Glutamatergic neuron (in vitro differentiated cells): Measurements from ENCODE around the gene FAXDC2. TPM values are rescaled to one million over a fixed set of nuclear protein-coding genes. Genes with fewer than 3 reads are reported as not detected.
"Not testable (repeated sequence)": the region's sequence is repeated elsewhere in the genome, so short reads cannot be mapped to it uniquely, and the experiment has no call there.

Experiments used
- DNase-seq: peaks from one replicate; pipeline ENCODE4 v3.0.0; 2022
- H3K27ac Mint-ChIP-seq: one replicate; pipeline ENCODE4 v1.8.0; 2020; ENCODE audit warnings: mild to moderate bottlenecking, mixed read lengths, inconsistent platforms; ENCODE audit not compliant: unreplicated experiment
- H3K27me3 Mint-ChIP-seq: one replicate; pipeline ENCODE4 v1.8.0; 2020; ENCODE audit warnings: mild to moderate bottlenecking, moderate library complexity, mixed read lengths, inconsistent platforms; ENCODE audit not compliant: unreplicated experiment
- H3K36me3 Mint-ChIP-seq: one replicate; pipeline ENCODE4 v1.8.0; 2020; ENCODE audit warnings: mild to moderate bottlenecking, mixed read lengths, inconsistent platforms; ENCODE audit not compliant: unreplicated experiment
- H3K4me1 Mint-ChIP-seq: one replicate; pipeline ENCODE4 v1.8.0; 2020; ENCODE audit warnings: mild to moderate bottlenecking, low read depth, mixed read lengths, inconsistent platforms; ENCODE audit not compliant: unreplicated experiment
- H3K4me3 Mint-ChIP-seq: one replicate; pipeline ENCODE4 v1.8.0; 2020; ENCODE audit warnings: mild to moderate bottlenecking, mixed read lengths, inconsistent platforms; ENCODE audit not compliant: unreplicated experiment
- H3K9me3 Mint-ChIP-seq: one replicate; pipeline ENCODE4 v1.8.0; 2020; ENCODE audit warnings: mild to moderate bottlenecking, moderate library complexity, mixed read lengths, inconsistent platforms; ENCODE audit not compliant: unreplicated experiment
- CTCF ChIP-seq: fragments of 200-600 bp; sonication (generic); IDR thresholded peaks from one replicate; pipeline ENCODE4 v1.5.0; 2021; ENCODE audit not compliant: partially characterized antibody, unreplicated experiment
- total RNA-seq: library from RNA; stranded (reverse); fragmentation: NEBNext Ultra II Directional; extraction: Animal tissue kit (Norgen Biotek cat#: 25700); gene quantifications from one replicate; pipeline ENCODE4 v1.2.1, GENCODE V29; 2021; ENCODE audit not compliant: unreplicated experiment

FAXDC2 gene
- total RNA-seq, 1 donor from 2014 or later: 0.66 TPM

- H3K27me3 Mint-ChIP-seq: no peaks in the 10 kb centered on the region
- H3K27ac Mint-ChIP-seq: no peak overlapping the region
- no peak for DNase-seq
- no peaks in the 10 kb centered on the region for H3K36me3 Mint-ChIP-seq
- no peaks in the 10 kb centered on the region for H3K9me3 Mint-ChIP-seq
- H3K4me3 Mint-ChIP-seq: no peak overlapping the region
- H3K4me1 Mint-ChIP-seq: no peaks in the 10 kb centered on the region
- TF ChIP-seq CTCF: no peak
Measured at GRCh38 chr5:154840435-154841272, 9.7 kb downstream of the FAXDC2 start.

DNA sequence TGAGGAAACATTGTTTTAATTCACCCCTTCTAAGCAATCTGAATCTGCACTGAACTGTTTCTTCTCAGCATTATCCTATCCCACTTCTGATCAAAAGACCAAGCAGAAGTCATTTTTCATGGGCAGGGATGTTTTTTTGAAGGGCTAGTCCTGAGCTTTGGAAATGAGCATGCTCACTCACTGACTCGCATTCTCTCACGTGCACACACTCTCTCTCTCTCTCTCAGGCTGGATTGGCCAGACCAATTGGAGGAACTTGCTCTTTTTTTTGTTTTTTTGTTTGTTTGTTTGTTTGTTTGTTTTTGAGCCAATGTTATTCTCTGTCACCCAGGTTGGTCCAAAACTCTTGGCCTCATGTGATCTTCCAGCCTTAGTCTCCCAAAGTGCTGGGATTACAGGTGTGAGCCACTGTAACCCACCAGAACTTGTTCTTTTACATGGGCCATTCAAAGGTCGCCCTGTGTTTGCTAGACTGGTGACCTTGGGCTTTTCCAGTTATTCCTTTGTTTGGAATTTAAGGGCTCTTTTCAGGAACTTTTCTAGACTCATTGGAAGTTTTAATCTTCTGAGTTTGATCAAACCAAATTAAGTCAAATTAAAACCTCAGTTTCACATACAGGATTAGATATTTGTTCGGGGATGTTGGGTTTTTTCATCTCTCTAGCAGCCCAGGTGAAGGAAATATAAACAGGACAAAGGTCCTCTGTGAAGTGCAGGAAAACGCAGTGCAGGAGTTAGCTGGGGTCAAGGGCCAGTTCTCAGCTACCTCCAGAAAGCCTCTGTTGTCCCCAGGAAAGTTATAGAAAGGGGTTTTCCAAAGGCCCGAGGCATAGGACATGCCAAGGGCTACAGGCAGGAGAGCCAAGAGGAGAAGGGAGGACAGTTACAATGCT, 13.1 kb downstream of the FAXDC2 start:
- Mint-ChIP-seq H3K4me3 (no peak overlapping the region), H3K27me3 (peaks cover 1% of the 10 kb centered on the region), H3K9me3 (no peaks in the 10 kb centered on the region), H3K4me1 (peaks cover 4% of the 10 kb centered on the region), H3K27ac (no peak overlapping the region), H3K36me3 (no peaks in the 10 kb centered on the region)
- DNase-seq: no peak
- no peak for TF ChIP-seq CTCF

DNA sequence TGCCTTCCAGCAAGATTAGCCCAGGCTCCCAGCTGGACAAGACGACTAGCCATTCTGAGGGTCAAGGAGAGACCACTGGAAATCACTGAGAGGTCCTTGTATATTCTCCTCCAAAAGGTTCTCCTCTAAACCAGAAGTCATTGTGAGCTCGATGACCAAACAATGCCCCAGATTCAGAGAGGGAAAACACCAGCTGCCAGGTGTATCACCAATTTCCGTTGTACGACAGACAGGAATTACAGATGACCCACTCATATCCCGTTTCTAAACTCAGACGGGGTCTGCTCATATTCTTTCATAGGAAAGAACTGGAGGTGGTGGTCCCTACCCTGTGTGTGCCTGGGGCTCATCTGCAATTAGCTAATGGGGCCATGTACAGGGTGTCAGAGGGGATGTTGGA, 14.2 kb downstream of the FAXDC2 start:
- Mint-ChIP-seq H3K36me3 (no peaks in the 10 kb centered on the region), H3K27ac (no peak overlapping the region)
- DNase-seq: no peak

GRCh38 chr5:154835701-154836052, 14.7 kb downstream of the FAXDC2 start:
- not testable (repeated sequence) for H3K36me3 Mint-ChIP-seq, H3K4me1 Mint-ChIP-seq, H3K4me3 Mint-ChIP-seq, H3K9me3 Mint-ChIP-seq, H3K27ac Mint-ChIP-seq, H3K27me3 Mint-ChIP-seq, DNase-seq

More for the DNA sequence above, 14.2 kb downstream of the FAXDC2 start:
- Mint-ChIP-seq H3K9me3 (no peaks in the 10 kb centered on the region), H3K4me3 (no peak overlapping the region), H3K27me3 (peaks cover 1% of the 10 kb centered on the region), H3K4me1 (peaks cover 4% of the 10 kb centered on the region)
- no peak for TF ChIP-seq CTCF

DNA sequence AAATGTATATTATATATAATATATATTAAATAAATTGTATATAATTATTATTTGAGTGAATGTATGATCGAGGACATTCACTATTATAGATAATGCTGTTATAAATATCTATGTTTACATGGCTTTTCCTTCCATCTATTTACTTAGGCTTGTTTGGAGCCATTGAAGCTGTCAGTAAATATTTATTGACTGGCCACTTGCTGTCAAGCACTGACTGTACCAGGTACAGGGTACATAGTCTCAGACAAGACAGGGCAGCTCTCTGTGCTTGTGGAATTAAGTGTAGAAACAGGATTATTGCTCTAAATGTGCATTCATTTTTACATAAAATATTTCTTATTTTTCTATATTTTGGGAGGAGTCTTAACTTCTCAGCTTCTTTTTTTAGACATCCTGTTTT, 16.4 kb downstream of the FAXDC2 start:
- Mint-ChIP-seq H3K4me1 (peaks cover 4% of the 10 kb centered on the region), H3K9me3 (no peaks in the 10 kb centered on the region), H3K36me3 (no peaks in the 10 kb centered on the region), H3K27ac (no peak overlapping the region), H3K27me3 (peaks cover 1% of the 10 kb centered on the region), H3K4me3 (no peak overlapping the region)
- no peak for DNase-seq
- TF ChIP-seq CTCF: no peak

DNA sequence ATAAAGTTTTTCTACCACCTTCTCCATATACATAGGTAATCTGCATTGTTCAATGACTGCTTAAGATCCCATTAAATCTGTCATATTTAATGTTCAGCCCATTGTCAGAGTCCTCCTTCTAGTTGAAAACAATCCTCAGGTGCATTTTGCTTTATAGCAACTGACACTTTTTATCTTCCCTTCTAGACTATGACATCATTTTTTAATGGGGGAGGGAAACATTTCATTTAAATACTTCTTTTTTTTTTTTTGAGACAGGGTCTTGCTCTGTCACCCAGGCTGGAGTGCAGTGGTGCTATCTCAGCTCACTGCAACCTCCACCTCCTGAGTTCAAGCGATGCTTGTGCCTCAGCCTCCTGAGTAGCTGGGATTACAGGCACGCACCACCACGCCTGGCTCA, 17.6 kb downstream of the FAXDC2 start:
- H3K4me1 Mint-ChIP-seq, H3K36me3 Mint-ChIP-seq, H3K27me3 Mint-ChIP-seq, H3K27ac Mint-ChIP-seq, H3K4me3 Mint-ChIP-seq, DNase-seq, H3K9me3 Mint-ChIP-seq: not testable (repeated sequence)
